ENCODE measurements around the gene ALDH1A3.
A peak's percentile ranks its signal among the peaks of the same experiment; 100 is the strongest.

Gene ALDH1A3

GRCh38 chr15:100833417-100834389 lies 45.9 kb upstream of the ALDH1A3 start:
- DNase-seq (ENCODE audit: low read depth in 1 of 2, low spot score in 1 of 2): peak; percentile 29 to 56
- Histone ChIP-seq H3K27me3 (ENCODE audit: insufficient read depth, poor library complexity, severe bottlenecking) (no peaks in the 10 kb centered on the region), H3K27ac (replicated peaks) (no peak overlapping the region), H3K4me3 (replicated peaks; ENCODE audit: insufficient read depth, low read length) (no peak overlapping the region)
- TF ChIP-seq SPI1 (IDR thresholded peaks at IDR 0.05; ENCODE audit: borderline replicate concordance, low read depth) (peak; percentile 52; the same call in 1 of the 2 replicates), POLR2AphosphoS5 (IDR thresholded peaks at IDR 0.05; ENCODE audit: low read depth) (no peak), GABPA (IDR thresholded peaks at IDR 0.05; ENCODE audit: low read depth) (no peak), CTCF (IDR thresholded peaks at IDR 0.05; ENCODE audit: insufficient read depth, low read length) (no peak)

- Histone ChIP-seq H3K4me3 (replicated peaks; ENCODE audit: insufficient read depth, low read length) (no peak overlapping the region), H3K27me3 (ENCODE audit: insufficient read depth, poor library complexity, severe bottlenecking) (no peaks in the 10 kb centered on the region), H3K27ac (replicated peaks) (no peak overlapping the region)
- DNase-seq (ENCODE audit: low read depth in 1 of 2, low spot score in 1 of 2): peak in 1 of 2 experiments; percentile 75
- TF ChIP-seq POLR2AphosphoS5 (IDR thresholded peaks at IDR 0.05; ENCODE audit: low read depth) (no peak), CTCF (IDR thresholded peaks at IDR 0.05; ENCODE audit: insufficient read depth, low read length) (no peak), SPI1 (IDR thresholded peaks at IDR 0.05; ENCODE audit: borderline replicate concordance, low read depth) (peak; percentile 28; the same call in 1 of the 2 replicates), REST (IDR thresholded peaks at IDR 0.05; ENCODE audit: insufficient replicate concordance, low read depth) (no peak), GABPA (IDR thresholded peaks at IDR 0.05; ENCODE audit: low read depth) (no peak)
These were observed 44.9 kb upstream of the ALDH1A3 start for GRCh38 chr15:100834731-100835130.

- no peak overlapping the region for H3K27ac ChIP-seq (replicated peaks)
- no peak for DNase-seq (ENCODE audit: low read depth in 1 of 2, low spot score in 1 of 2)
- H3K27me3 ChIP-seq (ENCODE audit: insufficient read depth, poor library complexity, severe bottlenecking): no peaks in the 10 kb centered on the region
- no peak overlapping the region for H3K4me3 ChIP-seq (replicated peaks; ENCODE audit: insufficient read depth, low read length)
- no peak for TF ChIP-seq SPI1 (IDR thresholded peaks at IDR 0.05; ENCODE audit: borderline replicate concordance, low read depth)
- TF ChIP-seq POLR2AphosphoS5 (IDR thresholded peaks at IDR 0.05; ENCODE audit: low read depth): no peak
- TF ChIP-seq REST (IDR thresholded peaks at IDR 0.05; ENCODE audit: insufficient replicate concordance, low read depth): no peak
These were observed 44.0 kb upstream of the ALDH1A3 start for GRCh38 chr15:100835636-100836035.

GRCh38 chr15:100836501-100836900 lies 43.1 kb upstream of the ALDH1A3 start:
- Histone ChIP-seq H3K4me3 (replicated peaks; ENCODE audit: insufficient read depth, low read length) (no peak overlapping the region), H3K27me3 (ENCODE audit: insufficient read depth, poor library complexity, severe bottlenecking) (no peaks in the 10 kb centered on the region), H3K27ac (replicated peaks) (no peak overlapping the region)
- TF ChIP-seq SPI1 (IDR thresholded peaks at IDR 0.05; ENCODE audit: borderline replicate concordance, low read depth) (no peak), GABPA (IDR thresholded peaks at IDR 0.05; ENCODE audit: low read depth) (no peak), CTCF (IDR thresholded peaks at IDR 0.05; ENCODE audit: insufficient read depth, low read length) (no peak)
- DNase-seq (ENCODE audit: low read depth in 1 of 2, low spot score in 1 of 2): no peak

Measured in HL-60 (cell line).